ENCODE results near the gene ULK3. TPM values are rescaled to one million over a fixed set of nuclear protein-coding genes. Genes with fewer than 3 reads are reported as not detected.

The ULK3 gene
- total and polyA plus RNA-seq, 12 donors = 21.3 to 56.3 (median 24.7) TPM

- Histone ChIP-seq H3K27me3 (peaks cover 0 to 19% (median 14%) of the 10 kb centered on the region in 7 donors), H3K9me3 (no peaks in the 10 kb centered on the region), H3K36me3 (no peaks in the 10 kb centered on the region), H3K4me3 (no peak overlapping the region), H3K27ac (no peak overlapping the region), H3K4me1 (peaks cover 0 to 18% (median 4%) of the 10 kb centered on the region in 9 donors)
- DNase-seq = no peak
- TF ChIP-seq CTCF (IDR thresholded peaks at IDR 0.05) = no peak
- no peak for ATAC-seq
- WGBS, 2 donors = 81 to 87% methylated on average over 4 of the region's 4 CpGs
- intact Hi-C loops (cut with DNase I) = no loop called here
Measured at GRCh38 chr15:74822233-74822632, 20.7 kb downstream of the ULK3 start.

- no peak overlapping the region for H3K4me3 ChIP-seq
- intact Hi-C loops (cut with DNase I) = no loop called here
- H3K27ac ChIP-seq = no peak overlapping the region
- H3K27me3 ChIP-seq = peaks cover 0 to 15% (median 9%) of the 10 kb centered on the region in 7 donors
- no peaks in the 10 kb centered on the region for H3K9me3 ChIP-seq
- H3K36me3 ChIP-seq = no peaks in the 10 kb centered on the region
- ATAC-seq = no peak
- no peak for TF ChIP-seq CTCF (IDR thresholded peaks at IDR 0.05)
- no peak for DNase-seq
- 78 to 81% methylated on average over 7 of the region's 7 CpGs for WGBS, 2 donors
- peaks cover 0 to 18% (median 5%) of the 10 kb centered on the region in 9 donors for H3K4me1 ChIP-seq
Measured at GRCh38 chr15:74821790-74822158, 21.2 kb downstream of the ULK3 start.

GRCh38 chr15:74821091-74821789, 21.7 kb downstream of the ULK3 start:
- Histone ChIP-seq H3K27me3 (peaks cover 0 to 9% (median 5%) of the 10 kb centered on the region in 7 donors), H3K4me1 (peaks cover 0 to 17% (median 7%) of the 10 kb centered on the region in 9 donors), H3K4me3 (no peak overlapping the region), H3K9me3 (no peaks in the 10 kb centered on the region), H3K27ac (no peak overlapping the region), H3K36me3 (no peaks in the 10 kb centered on the region)
- DNase-seq (no peak), ATAC-seq (no peak)
- no peak for TF ChIP-seq CTCF (IDR thresholded peaks at IDR 0.05)
- 55 to 56% methylated on average over 11 of the region's 11 CpGs for WGBS, 2 donors
- intact Hi-C loops (cut with DNase I) = no loop called here

GRCh38 chr15:74820056-74820455, 22.9 kb downstream of the ULK3 start:
- DNase-seq = no peak
- H3K27ac ChIP-seq = no peak overlapping the region
- WGBS, 2 donors = 91% methylated on average over 5 of the region's 5 CpGs
- H3K4me3 ChIP-seq = no peak overlapping the region
- no peaks in the 10 kb centered on the region for H3K9me3 ChIP-seq
- ATAC-seq = no peak
- TF ChIP-seq CTCF (IDR thresholded peaks at IDR 0.05) = no peak
- peaks cover 0 to 21% (median 10%) of the 10 kb centered on the region in 9 donors for H3K4me1 ChIP-seq
- intact Hi-C loops (cut with DNase I) = no loop called here
- H3K27me3 ChIP-seq = peaks cover 0 to 5% (median 0%) of the 10 kb centered on the region in 7 donors
- no peaks in the 10 kb centered on the region for H3K36me3 ChIP-seq

Data from heart right ventricle (tissue), 16 donors.